ENCODE results near the gene IL17B. TPM values are rescaled to one million over a fixed set of nuclear protein-coding genes. Genes with fewer than 3 reads are reported as not detected.
"Not testable (repeated sequence)": the region's sequence is repeated elsewhere in the genome, so short reads cannot be mapped to it uniquely, and the experiment has no call there.

The IL17B gene
- total RNA-seq, 1 donor from 2014 or later = not detected

DNA sequence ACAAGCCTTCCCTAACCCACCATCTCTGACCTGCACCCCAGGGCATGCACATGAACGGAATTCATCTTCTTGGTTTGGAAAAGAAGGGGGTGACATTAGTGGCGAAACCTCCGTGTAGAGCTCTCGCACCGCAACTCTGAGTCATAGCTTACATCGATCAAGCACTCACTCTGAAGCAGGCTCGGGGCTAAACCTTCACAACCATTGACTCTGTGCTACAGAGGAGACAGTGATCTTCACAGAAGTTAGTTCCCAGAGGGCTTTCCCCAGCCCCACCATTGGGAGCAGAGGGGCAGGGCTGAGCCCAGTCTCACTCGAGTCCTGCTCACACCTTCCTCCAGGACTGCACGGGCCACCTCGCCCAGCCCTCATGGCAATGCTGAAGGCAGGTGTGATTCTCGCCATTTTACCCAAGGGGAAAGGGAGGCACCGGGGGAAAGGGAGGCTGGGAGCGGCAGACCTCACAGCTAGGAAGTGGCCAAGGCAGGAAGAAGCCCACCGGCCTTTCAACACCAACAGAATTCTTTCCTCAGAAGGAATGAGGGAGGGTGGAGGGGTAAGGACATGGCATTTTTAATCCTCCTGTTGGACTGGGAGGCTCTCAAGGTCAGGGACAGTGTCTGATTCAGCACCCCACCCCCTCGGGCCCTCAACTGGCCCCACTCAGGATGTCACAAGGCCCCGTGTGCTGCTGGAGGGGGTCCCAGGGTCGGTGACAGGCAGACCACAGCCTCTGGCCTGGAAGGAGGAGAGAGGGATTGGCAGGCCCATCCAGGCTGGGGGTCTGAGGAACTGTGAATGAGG is 25.9 kb upstream of the IL17B start:
- TF ChIP-seq, protein P1, sequence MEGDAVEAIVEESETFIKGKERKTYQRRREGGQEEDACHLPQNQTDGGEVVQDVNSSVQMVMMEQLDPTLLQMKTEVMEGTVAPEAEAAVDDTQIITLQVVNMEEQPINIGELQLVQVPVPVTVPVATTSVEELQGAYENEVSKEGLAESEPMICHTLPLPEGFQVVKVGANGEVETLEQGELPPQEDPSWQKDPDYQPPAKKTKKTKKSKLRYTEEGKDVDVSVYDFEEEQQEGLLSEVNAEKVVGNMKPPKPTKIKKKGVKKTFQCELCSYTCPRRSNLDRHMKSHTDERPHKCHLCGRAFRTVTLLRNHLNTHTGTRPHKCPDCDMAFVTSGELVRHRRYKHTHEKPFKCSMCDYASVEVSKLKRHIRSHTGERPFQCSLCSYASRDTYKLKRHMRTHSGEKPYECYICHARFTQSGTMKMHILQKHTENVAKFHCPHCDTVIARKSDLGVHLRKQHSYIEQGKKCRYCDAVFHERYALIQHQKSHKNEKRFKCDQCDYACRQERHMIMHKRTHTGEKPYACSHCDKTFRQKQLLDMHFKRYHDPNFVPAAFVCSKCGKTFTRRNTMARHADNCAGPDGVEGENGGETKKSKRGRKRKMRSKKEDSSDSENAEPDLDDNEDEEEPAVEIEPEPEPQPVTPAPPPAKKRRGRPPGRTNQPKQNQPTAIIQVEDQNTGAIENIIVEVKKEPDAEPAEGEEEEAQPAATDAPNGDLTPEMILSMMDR (conservative IDR thresholded peaks at IDR 0.05; ENCODE audit: low read depth, low read length) = no peak
- no peak for DNase-seq (ENCODE audit: low read depth)
- H3K4me3 ChIP-seq (ENCODE audit: low read depth, low read length) = no peak overlapping the region

DNA sequence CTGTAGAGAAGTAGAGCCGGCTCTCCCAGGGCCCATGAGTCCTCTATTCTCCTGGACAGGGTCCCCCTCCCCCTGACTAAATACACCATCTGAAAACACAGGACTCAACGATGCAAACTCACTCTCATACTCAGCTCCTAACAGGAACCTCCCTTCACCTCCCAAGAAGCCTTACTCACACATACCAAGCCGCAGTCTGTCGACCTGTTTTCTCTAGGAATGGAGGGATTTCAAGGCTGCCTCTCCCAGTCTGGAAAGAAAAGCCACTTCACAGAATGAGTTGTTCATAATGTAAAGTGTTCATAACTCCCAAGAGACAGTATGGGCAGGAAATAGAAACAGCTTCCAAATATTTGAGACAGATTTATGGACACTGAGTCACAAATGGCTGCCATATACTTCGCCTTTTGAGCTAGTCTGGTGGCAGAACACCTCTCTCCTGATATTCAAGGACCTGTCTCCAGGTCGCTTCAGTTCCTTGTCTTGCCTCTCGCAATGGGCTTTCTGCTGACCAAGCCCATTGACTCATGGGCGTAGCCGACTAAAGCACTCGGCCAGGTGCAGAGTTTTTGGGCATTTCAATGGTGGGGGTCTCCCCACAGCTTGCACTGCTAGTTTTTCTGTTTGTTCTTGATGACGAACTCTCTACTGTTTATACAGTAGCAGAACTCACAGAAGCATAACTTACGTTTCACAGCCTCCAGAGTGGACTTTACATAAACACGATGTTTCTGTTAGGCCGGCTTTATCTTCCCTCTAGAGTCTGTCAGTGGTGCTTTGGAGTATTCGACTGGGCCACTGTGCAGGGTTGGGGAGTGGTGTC is 25.0 kb upstream of the IL17B start:
- TF ChIP-seq, protein P1 (conservative IDR thresholded peaks at IDR 0.05; ENCODE audit: low read depth, low read length) = no peak
- DNase-seq (ENCODE audit: low read depth) = no peak
- no peak overlapping the region for H3K4me3 ChIP-seq (ENCODE audit: low read depth, low read length)

DNA sequence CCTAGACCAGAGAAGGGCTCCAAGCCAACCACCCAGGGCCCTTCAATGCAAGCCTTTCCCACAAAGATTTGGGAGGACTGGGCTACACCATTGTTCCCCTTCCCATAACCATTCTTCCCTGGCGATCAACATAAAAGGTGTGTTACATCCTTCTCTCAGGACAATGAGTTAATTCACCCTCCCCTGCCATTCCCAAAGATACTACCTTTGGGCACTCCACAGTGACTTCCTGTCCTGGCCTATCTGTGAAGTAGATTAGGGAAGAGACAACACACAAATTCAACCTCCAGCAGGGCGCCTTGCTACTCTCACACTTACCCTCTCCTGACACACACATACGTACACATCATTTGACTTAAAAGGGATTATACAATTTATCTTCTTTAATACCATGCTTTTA is 23.2 kb upstream of the IL17B start:
- no peak overlapping the region for H3K4me3 ChIP-seq (ENCODE audit: low read depth, low read length)
- no peak for DNase-seq (ENCODE audit: low read depth)
- TF ChIP-seq, protein P1 (conservative IDR thresholded peaks at IDR 0.05; ENCODE audit: low read depth, low read length) = no peak

DNA sequence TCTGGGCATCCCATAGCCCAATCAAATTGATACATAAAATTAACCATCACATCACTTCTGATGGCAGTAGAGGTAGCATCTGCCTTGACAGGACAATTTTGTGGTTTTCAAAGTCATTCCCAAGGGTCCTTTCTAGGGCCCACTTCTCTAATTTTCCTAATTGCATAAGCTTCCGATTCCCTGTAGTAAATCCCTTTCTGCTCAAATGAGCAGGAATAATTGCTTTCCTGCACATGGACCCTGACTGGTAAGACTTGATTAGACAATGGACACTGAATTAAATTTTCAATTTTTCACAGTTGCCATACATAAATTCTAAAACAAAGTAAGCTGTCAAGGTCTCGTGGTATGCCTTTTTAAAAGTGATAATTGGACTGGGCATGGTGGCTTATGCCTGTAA is 22.0 kb upstream of the IL17B start:
- H3K4me3 ChIP-seq (ENCODE audit: low read depth, low read length) = no peak overlapping the region
- TF ChIP-seq, protein P1 (conservative IDR thresholded peaks at IDR 0.05; ENCODE audit: low read depth, low read length) = no peak
- no peak for DNase-seq (ENCODE audit: low read depth)

DNA sequence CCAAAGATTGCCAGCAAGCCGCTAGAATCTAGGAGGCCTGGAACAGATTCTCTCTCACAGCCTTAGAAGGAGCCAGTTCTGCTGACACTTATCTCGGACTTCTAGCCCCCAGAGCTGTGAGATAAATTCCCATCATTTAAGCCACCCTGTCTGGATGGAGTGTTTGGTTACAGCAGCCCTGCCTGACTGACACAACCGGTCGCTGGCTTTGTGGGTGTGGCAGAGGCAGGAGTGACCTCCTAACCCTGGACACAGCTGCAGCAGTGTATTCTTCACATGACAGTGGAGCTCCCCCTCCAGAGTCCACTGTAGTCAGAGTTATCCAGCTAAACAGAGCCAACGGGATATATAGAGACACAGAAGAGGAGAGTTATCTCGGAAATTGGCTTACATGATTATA is 21.2 kb upstream of the IL17B start:
- no peak for DNase-seq (ENCODE audit: low read depth)
- TF ChIP-seq, protein P1 (conservative IDR thresholded peaks at IDR 0.05; ENCODE audit: low read depth, low read length) = no peak
- H3K4me3 ChIP-seq (ENCODE audit: low read depth, low read length) = no peak overlapping the region

DNA sequence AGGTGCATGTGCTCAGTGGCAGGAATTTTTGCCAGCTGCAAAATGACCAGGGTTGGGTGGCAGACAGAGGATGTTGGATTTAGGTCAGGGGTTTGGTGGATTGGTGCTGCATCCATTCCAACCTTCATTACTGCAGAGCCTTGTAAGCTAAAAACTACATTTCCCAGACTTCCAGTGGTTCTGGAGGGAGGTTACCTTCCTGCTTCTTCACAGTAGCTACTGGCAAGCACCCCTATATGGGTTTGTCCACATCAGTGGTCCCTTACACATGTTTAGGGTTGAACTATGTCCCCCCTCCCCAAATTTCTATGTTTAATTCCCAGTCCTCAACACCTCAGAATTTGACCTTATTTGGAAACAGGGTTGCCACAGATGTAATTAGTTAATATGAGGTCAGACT is 20.7 kb upstream of the IL17B start:
- no peak for DNase-seq (ENCODE audit: low read depth)
- TF ChIP-seq, protein P1 (conservative IDR thresholded peaks at IDR 0.05; ENCODE audit: low read depth, low read length) = no peak
- no peak overlapping the region for H3K4me3 ChIP-seq (ENCODE audit: low read depth, low read length)

DNA sequence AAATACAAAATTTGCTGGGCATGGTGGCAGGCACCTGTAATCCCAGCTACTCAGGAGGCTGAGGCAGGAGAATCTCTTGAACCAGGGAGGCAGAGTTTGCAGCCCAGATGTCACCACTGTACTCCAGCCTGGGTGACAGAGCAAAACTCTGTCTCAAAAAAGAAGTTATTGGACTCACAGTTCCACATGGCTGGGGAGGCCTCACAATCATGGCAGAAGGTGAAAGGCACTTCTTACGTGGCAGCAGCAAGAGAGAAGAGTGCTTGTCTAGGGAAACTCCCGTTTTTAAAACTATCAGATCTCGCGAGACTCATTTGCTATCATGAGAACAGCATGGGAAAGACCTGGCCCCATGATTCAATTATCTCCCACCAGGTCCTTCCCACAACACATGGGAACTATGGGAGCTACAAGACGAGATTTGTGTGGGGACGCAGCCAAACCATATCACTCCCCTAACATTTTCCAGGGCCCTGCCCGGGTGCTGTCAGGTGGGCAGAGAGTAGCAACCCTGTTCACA is 19.7 kb upstream of the IL17B start:
- H3K4me3 ChIP-seq (ENCODE audit: low read depth, low read length); DNase-seq (ENCODE audit: low read depth): not testable (repeated sequence)
